HepG2 (cell line): ENCODE data around the gene BCL2L11. TPM values are rescaled to one million over a fixed set of nuclear protein-coding genes. Genes with fewer than 3 reads are reported as not detected.

Experiments
- ATAC-seq: fragments of 200-7000 bp; cut with Tn5 transposase; 3 replicates; pipeline ENCODE4 v1.9.1; 2020; ENCODE audit warnings: mild to moderate bottlenecking, moderate library complexity
- BruUV-seq: library from RNA; stranded (reverse); fragments of 400-500 nt; replicated peaks from 2 replicates; lab custom pipeline; 2021; lab: Mats Ljungman, UMichigan
- CTCF ChIA-PET: fragments of 300-600 bp; formaldehyde crosslinking; extraction: SDS; loops from one replicate; lab custom pipeline; 2021; ENCODE audit warnings: low total read pairs, inconsistent platforms, low intra/inter-chr PET ratio; lab: Yijun Ruan, JAX
- POLR2A ChIA-PET: fragments of 350-600 bp; sonication (Branson Sonifier 250); formaldehyde crosslinking; loops from one replicate; lab custom pipeline; 2020; ENCODE audit warnings: antibody characterized with exemption, inconsistent platforms; lab: Yijun Ruan, JAX
- DNase-seq: peaks from one replicate; pipeline ENCODE4 v3.0.0-alpha.2; 2015; ENCODE audit warnings: low spot score
- FAIRE-seq: peaks from 3 replicates; lab custom pipeline; 2011; peaks lifted over from hg19 to GRCh38; lab: Jason Lieb, UNC
- H2AFZ ChIP-seq: one replicate; pipeline ENCODE4 v1.6.1; 2011; ENCODE audit warnings: low read length, inconsistent platforms
- H3K27ac ChIP-seq: fragments of 300-600 bp; 3 replicates; pipeline ENCODE4 v1.8.0; 2011; ENCODE audit warnings: mixed run types, mild to moderate bottlenecking, mixed read lengths, low read length, inconsistent platforms; ENCODE audit not compliant: insufficient read depth; ENCODE audit errors: extremely low read length
- H3K27me3 ChIP-seq, 2 experiments: fragments of 200-600 bp in 1 of 2; 2 replicates in 1 of 2; 3 replicates in 1 of 2; pipeline versions ENCODE4 v1.6.0 to v1.8.0; 2011; ENCODE audit warnings: low read length in 2 of 2, mild to moderate bottlenecking in 2 of 2, moderate library complexity in 2 of 2, inconsistent platforms in 1 of 2; ENCODE audit not compliant: insufficient read depth in 2 of 2, control insufficient read depth in 1 of 2
- H3K36me3 ChIP-seq, 2 experiments: fragments of 200-600 bp in 1 of 2; replicated peaks in 1 of 2; 2 replicates in 1 of 2; 3 replicates in 1 of 2; pipeline versions ENCODE4 v1.5.1 to v1.8.0; 2011; ENCODE audit warnings: low read length in 2 of 2, inconsistent platforms in 1 of 2; ENCODE audit not compliant: insufficient read depth in 2 of 2, control insufficient read depth in 1 of 2
- H3K4me1 ChIP-seq: 2 replicates; pipeline ENCODE4 v1.5.1; 2012; ENCODE audit warnings: low read length, inconsistent platforms; ENCODE audit not compliant: insufficient read depth
- H3K4me2 ChIP-seq: 2 replicates; pipeline ENCODE4 v1.6.0; 2011; ENCODE audit warnings: low read depth, low read length, inconsistent platforms
- H3K4me3 ChIP-seq, 3 experiments: fragments of 200-600 bp in 1 of 3; sonication (generic), shearing (Covaris generic) in 1 of 3; replicated peaks in 1 of 3; 2 replicates each; pipeline ENCODE4 v1.5.1; 2011 to 2016; ENCODE audit warnings: low read length in 3 of 3, inconsistent platforms in 2 of 3, low read depth in 2 of 3, mild to moderate bottlenecking in 2 of 3, control low read depth in 1 of 3, mixed read lengths in 1 of 3; ENCODE audit not compliant: insufficient read depth in 1 of 3
- H3K79me2 ChIP-seq: one replicate; pipeline ENCODE4 v1.6.1; 2011; ENCODE audit warnings: low read length, inconsistent platforms; ENCODE audit not compliant: insufficient read depth
- H3K9ac ChIP-seq: 2 replicates; pipeline ENCODE4 v1.6.0; 2011; ENCODE audit warnings: mild to moderate bottlenecking, low read depth, low read length, inconsistent platforms; ENCODE audit not compliant: insufficient read depth
- H3K9me3 ChIP-seq: 2 replicates; pipeline ENCODE4 v1.5.1; 2012; ENCODE audit warnings: mild to moderate bottlenecking, low read length
- H4K20me1 ChIP-seq: 2 replicates; pipeline ENCODE4 v1.6.0; 2011; ENCODE audit warnings: inconsistent platforms, mild to moderate bottlenecking, low read length, moderate library complexity; ENCODE audit not compliant: insufficient read depth
- CEBPB ChIP-seq: IDR thresholded peaks from 2 replicates; pipeline ENCODE4 v1.6.1; 2011; ENCODE audit warnings: low read depth, low read length, improper control_type of control experiment, borderline replicate concordance
- HIC2 ChIP-seq: sonication (generic); formaldehyde crosslinking; IDR thresholded peaks from 2 replicates; pipeline ENCODE4 v1.9.0; 2022; ENCODE audit warnings: low read depth, missing genetic modification reagents
- HMGA1 ChIP-seq: sonication (generic); formaldehyde crosslinking; conservative IDR thresholded peaks from 2 replicates; pipeline ENCODE4 v1.4.0; 2020; ENCODE audit warnings: missing genetic modification reagents
- HNF4A ChIP-seq: sonication (generic); formaldehyde crosslinking; IDR thresholded peaks from 2 replicates; pipeline ENCODE4 v1.4.0; 2020; ENCODE audit warnings: missing genetic modification reagents
- JUNB ChIP-seq: sonication (generic); formaldehyde crosslinking; IDR thresholded peaks from 2 replicates; pipeline ENCODE4 v1.8.0; 2022; ENCODE audit warnings: missing genetic modification reagents, mild to moderate bottlenecking, borderline replicate concordance
- KAT7 ChIP-seq: IDR thresholded peaks from 2 replicates; pipeline ENCODE4 v1.6.1; 2018; ENCODE audit warnings: borderline replicate concordance, missing compliant biosample characterization
- MIER2 ChIP-seq: IDR thresholded peaks from 2 replicates; pipeline ENCODE4 v1.6.1; 2016; ENCODE audit warnings: missing biosample characterization, missing genetic modification reagents
- NFRKB ChIP-seq: fragments of 450-650 bp; IDR thresholded peaks from 2 replicates; pipeline ENCODE4 v1.6.1; 2017
- PHF5A ChIP-seq: IDR thresholded peaks from one replicate; pipeline ENCODE4 v1.6.1; 2018; ENCODE audit warnings: low read depth, missing genetic modification reagents; ENCODE audit not compliant: unreplicated experiment
- SKIL ChIP-seq: sonication (generic); formaldehyde crosslinking; IDR thresholded peaks from 2 replicates; pipeline ENCODE4 v1.8.0; 2022; ENCODE audit warnings: missing genetic modification reagents, mild to moderate bottlenecking, moderate library complexity, borderline replicate concordance
- ZNF329 ChIP-seq: sonication (generic); formaldehyde crosslinking; IDR thresholded peaks from 2 replicates; pipeline ENCODE4 v1.9.0; 2021; ENCODE audit warnings: low read depth, mild to moderate bottlenecking, missing genetic modification reagents
- ZNF646 ChIP-seq: sonication (generic); formaldehyde crosslinking; IDR thresholded peaks from 2 replicates; pipeline ENCODE4 v1.9.0; 2021; ENCODE audit warnings: mild to moderate bottlenecking, missing genetic modification reagents
- WGBS: methylation state at CpG from one replicate; pipeline ENCODE4 v1.1.6; 2017; ENCODE audit warnings: low lambda C conversion rate; 5-methylcytosine and 5-hydroxymethylcytosine counted together
- in situ Hi-C: cut with HindIII; loops from 2 replicates; pipeline ENCODE4 v1.10.0; 2017; ENCODE audit warnings: low pct_unique_long_range_greater_than_20kb; ENCODE audit not compliant: extremely low pct_ligation_motif_present
- intact Hi-C: fragments of 100-400 bp; cut with micrococcal nuclease; formaldehyde crosslinking; loops from one replicate; pipeline ENCODE4 v1.10.0; 2022; ENCODE audit not compliant: unreplicated experiment
- polyA plus RNA-seq, 8 experiments: library from polyadenylated mRNA; depleted of rRNA in 3 of 8; stranded (reverse) in 7 of 8; unstranded in 1 of 8; fragments of >200 nt; fragmentation: Illumina TruSeq in 4 of 8; extraction: Trizol in 4 of 8; gene quantifications; 2 replicates each; pipeline versions ENCODE4 v1.2.1 to v1.2.3, GENCODE V29; 2011 to 2016; ENCODE audit warnings: low read depth in 4 of 8, missing spikeins in 1 of 8, mixed read lengths in 1 of 8; ENCODE audit not compliant: insufficient read depth in 1 of 8
- total RNA-seq, 5 experiments: library from RNA; depleted of rRNA; stranded (reverse); fragments of >200 nt; fragmentation: Illumina TruSeq; extraction: Trizol; gene quantifications; 2 replicates each; pipeline ENCODE4 v1.2.3, GENCODE V29; 2016; ENCODE audit warnings: low read depth in 1 of 5

The BCL2L11 gene
- total and polyA plus RNA-seq, 2 of the 13 experiments (the other 11 are each of a cell fraction or from before 2014, with no cell fraction given): 6.1 to 9.7 TPM

- peak; percentile 68; the same call in 1 of the 2 replicates for TF ChIP-seq HIC2 (CRISPR knock-in tag)
These were observed 64.8 kb downstream of the BCL2L11 start (continued) for GRCh38 chr2:111185361-111186022.

GRCh38 chr2:111186121-111186715 is 65.5 kb downstream of the BCL2L11 start:
- no TSS peak for BruUV-seq
- ATAC-seq (no peak), DNase-seq (no peak), FAIRE-seq (no peak)
- H4K20me1 ChIP-seq: no peaks in the 10 kb centered on the region
- ChIA-PET POLR2A (interaction anchor here (1.9 kb wide), 1 partner anchor 66 kb away, joined by 10 read pairs; the partner anchor contains the start of gene BCL2L11), CTCF (no interaction called here)
- no peak overlapping the region for H3K9ac ChIP-seq
- H3K27ac ChIP-seq: no peak overlapping the region
- peaks cover 19% of the 10 kb centered on the region for H3K4me1 ChIP-seq
- 44% methylated on average over 10 of the region's 10 CpGs for WGBS
- in situ Hi-C loops (no loop called here), intact Hi-C loops (no loop called here)
- no peaks in the 10 kb centered on the region for H3K79me2 ChIP-seq
- no peak overlapping the region for H2AFZ ChIP-seq
- H3K27me3 ChIP-seq: no peaks in the 10 kb centered on the region; a peak in 1 of 5 replicates
- H3K36me3 ChIP-seq: no peaks in the 10 kb centered on the region
- H3K9me3 ChIP-seq: no peaks in the 10 kb centered on the region
- no peak overlapping the region for H3K4me3 ChIP-seq
- peak overlapping the region; percentile 37 for H3K4me2 ChIP-seq
- TF ChIP-seq HNF4A (CRISPR knock-in tag) (no peak), ZNF646 (CRISPR knock-in tag) (no peak), MIER2 (no peak), ZNF329 (no peak), KAT7 (CRISPR knock-in tag) (no peak), SKIL (CRISPR knock-in tag) (no peak), CEBPB (no peak), JUNB (CRISPR knock-in tag) (no peak), PHF5A (CRISPR knock-in tag) (no peak), HMGA1 (no peak), NFRKB (no peak)
